ENCODE results near the gene C2CD4A. TPM values are rescaled to one million over a fixed set of nuclear protein-coding genes. Genes with fewer than 3 reads are reported as not detected.
A peak's percentile ranks its signal among the peaks of the same experiment; 100 is the strongest.

The C2CD4A gene
- total RNA-seq, 1 donor, result not detected

DNA sequence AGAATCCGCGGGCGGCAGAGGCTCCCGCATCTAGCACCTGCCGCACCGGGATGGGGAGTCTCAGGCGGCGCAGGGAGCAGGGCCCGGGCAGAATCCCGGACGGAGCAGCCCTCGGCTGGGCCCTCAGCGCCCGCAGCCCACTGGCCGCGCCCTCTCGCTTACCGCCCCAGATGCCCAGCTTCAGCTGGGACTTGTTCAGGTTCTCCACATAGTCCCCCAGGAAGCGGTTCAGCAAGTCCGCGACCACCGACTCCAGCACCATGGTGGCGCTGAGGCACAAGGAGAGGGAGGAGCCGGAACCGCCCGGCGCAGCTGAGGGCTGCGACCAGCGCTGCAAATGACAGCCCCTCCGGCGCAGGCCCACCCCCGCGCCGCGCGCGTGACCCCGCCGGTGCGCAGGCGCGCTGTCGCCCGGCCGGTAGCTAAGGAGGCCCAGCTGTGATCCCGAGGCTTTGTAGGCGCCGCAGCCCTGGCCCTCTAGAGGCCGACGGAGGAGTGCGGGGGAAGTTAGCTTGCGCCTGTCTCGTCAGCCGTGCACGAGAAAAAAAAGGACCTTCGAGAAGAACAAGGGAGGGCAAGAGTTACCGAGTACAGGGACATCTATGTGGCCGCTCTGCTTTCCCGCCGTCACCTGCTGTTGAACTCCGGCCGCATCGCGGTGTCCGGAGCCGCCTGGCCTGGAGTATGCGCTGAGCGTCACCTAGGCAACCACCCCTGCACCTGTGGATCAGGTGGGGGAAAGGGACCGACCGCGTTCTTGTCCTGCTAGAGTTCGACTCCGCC is 6.5 kb upstream of the C2CD4A start, which contains the start of gene VPS13C:
Gene VPS13C, minus strand, starts transcription at position 335 of the 783 bp plus-strand sequence. Its CDS starts 73 bp downstream, at position 262.
- peaks cover 10% of the 10 kb centered on the region for H4K20me1 ChIP-seq (ENCODE audit: insufficient read depth, low read length)
- TF ChIP-seq CTCF (IDR thresholded peaks at IDR 0.05; ENCODE audit: extremely low read depth, low read depth, low read length), result peak; percentile 72
- peaks cover 9% of the 10 kb centered on the region for H3K4me1 ChIP-seq (ENCODE audit: insufficient read depth, low read length)
- peak; percentile 99 for DNase-seq (ENCODE audit: insufficient read length, low spot score, missing footprints)
- no peaks in the 10 kb centered on the region for H3K36me3 ChIP-seq (ENCODE audit: insufficient read depth, low read length)
- peak within 1 kb of the TSS; percentile 99 for H3K4me2 ChIP-seq (ENCODE audit: insufficient read depth, low read length)
- peak within 1 kb of the TSS; percentile 78 for H3K27ac ChIP-seq (ENCODE audit: low read depth, low read length)
- H3K79me2 ChIP-seq (ENCODE audit: insufficient read depth, low read length), result peaks cover 47% of the 10 kb centered on the region
- H2AFZ ChIP-seq (ENCODE audit: low read length), result peak within 1 kb of the TSS; percentile 99
- H3K27me3 ChIP-seq (ENCODE audit: insufficient read depth, low read length), result peaks cover 37% of the 10 kb centered on the region
- H3K4me3 ChIP-seq (ENCODE audit: insufficient read depth, low read length), result peak within 1 kb of the TSS; percentile 80
- no peaks in the 10 kb centered on the region for H3K9me3 ChIP-seq (ENCODE audit: low read depth, low read length)

GRCh38 chr15:62060896-62061280 is 5.9 kb upstream of the C2CD4A start:
- no peak for TF ChIP-seq CTCF (IDR thresholded peaks at IDR 0.05; ENCODE audit: extremely low read depth, low read depth, low read length)

DNA sequence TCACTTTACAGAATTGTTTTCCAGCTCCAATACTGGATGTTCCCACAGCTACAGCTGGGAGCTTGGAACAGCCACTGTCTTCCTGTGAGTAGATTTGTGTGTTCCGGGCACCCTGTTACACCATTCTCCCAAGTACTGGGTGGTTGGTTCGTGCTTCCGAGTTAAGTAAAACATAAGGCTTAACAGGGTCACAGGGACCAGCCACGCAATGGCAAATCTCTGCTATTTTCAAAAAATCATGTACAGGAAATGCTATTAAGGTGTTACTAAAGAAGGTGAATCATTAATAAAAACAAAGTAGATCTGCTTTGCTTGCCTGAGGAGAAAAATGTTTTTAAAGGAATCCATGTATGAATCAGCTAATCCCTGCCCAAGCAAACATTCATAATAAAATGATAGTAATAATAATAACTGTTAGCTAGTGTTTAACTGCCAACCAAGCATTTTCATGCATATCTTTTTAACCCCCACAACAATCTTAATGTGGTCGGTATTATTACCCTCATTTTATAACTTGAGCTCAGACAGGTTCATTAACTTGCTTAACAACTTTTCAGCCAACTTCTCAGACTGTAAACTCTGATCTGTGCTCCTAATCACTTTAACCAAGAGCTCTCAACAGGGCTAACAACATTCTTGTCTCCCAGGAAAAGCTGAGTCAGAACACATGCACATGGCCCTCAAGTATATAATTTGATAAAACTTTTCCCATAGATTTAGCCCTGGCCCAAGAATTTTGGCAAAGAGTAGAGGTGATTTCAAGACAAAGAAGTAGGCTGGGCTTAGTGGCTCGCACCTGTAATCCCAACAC is 2.7 kb upstream of the C2CD4A start:
- DNase-seq (ENCODE audit: insufficient read length, low spot score, missing footprints), result no peak
- Histone ChIP-seq H2AFZ (ENCODE audit: low read length) (no peak overlapping the region), H3K27me3 (ENCODE audit: insufficient read depth, low read length) (peaks cover 67% of the 10 kb centered on the region)

More at GRCh38 chr15:62060896-62061280, 5.9 kb upstream of the C2CD4A start:
- no peaks in the 10 kb centered on the region for H3K9me3 ChIP-seq (ENCODE audit: low read depth, low read length)
- no peak for DNase-seq (ENCODE audit: insufficient read length, low spot score, missing footprints)
- peaks cover 41% of the 10 kb centered on the region for H3K27me3 ChIP-seq (ENCODE audit: insufficient read depth, low read length)
- H3K4me3 ChIP-seq (ENCODE audit: insufficient read depth, low read length), result peak overlapping the region; percentile 80
- H3K4me1 ChIP-seq (ENCODE audit: insufficient read depth, low read length), result peaks cover 9% of the 10 kb centered on the region
- peak overlapping the region; percentile 99 for H2AFZ ChIP-seq (ENCODE audit: low read length)
- H3K27ac ChIP-seq (ENCODE audit: low read depth, low read length), result peak overlapping the region; percentile 78
- H3K79me2 ChIP-seq (ENCODE audit: insufficient read depth, low read length), result peaks cover 41% of the 10 kb centered on the region
- H3K4me2 ChIP-seq (ENCODE audit: insufficient read depth, low read length), result peak overlapping the region; percentile 99
- H4K20me1 ChIP-seq (ENCODE audit: insufficient read depth, low read length), result peaks cover 10% of the 10 kb centered on the region
- H3K36me3 ChIP-seq (ENCODE audit: insufficient read depth, low read length), result no peaks in the 10 kb centered on the region

More for the DNA sequence above, 2.7 kb upstream of the C2CD4A start:
- no peak for TF ChIP-seq CTCF (IDR thresholded peaks at IDR 0.05; ENCODE audit: extremely low read depth, low read depth, low read length)
- no peak overlapping the region for H3K4me3 ChIP-seq (ENCODE audit: insufficient read depth, low read length)
- no peak overlapping the region for H3K4me2 ChIP-seq (ENCODE audit: insufficient read depth, low read length)
- H4K20me1 ChIP-seq (ENCODE audit: insufficient read depth, low read length), result peaks cover 4% of the 10 kb centered on the region
- no peak overlapping the region for H3K27ac ChIP-seq (ENCODE audit: low read depth, low read length)
- H3K4me1 ChIP-seq (ENCODE audit: insufficient read depth, low read length), result peaks cover 22% of the 10 kb centered on the region
- no peaks in the 10 kb centered on the region for H3K36me3 ChIP-seq (ENCODE audit: insufficient read depth, low read length)
- peaks cover 15% of the 10 kb centered on the region for H3K79me2 ChIP-seq (ENCODE audit: insufficient read depth, low read length)
- no peaks in the 10 kb centered on the region for H3K9me3 ChIP-seq (ENCODE audit: low read depth, low read length)
